Lower lobe of right lung (tissue), 2 donors: Measurements from ENCODE around the gene SEZ6L. TPM values are rescaled to one million over a fixed set of nuclear protein-coding genes. Genes with fewer than 3 reads are reported as not detected.

Experiments used
- ATAC-seq, 2 donors: fragments of 200-7000 bp; cut with Tn5 transposase; one replicate each; pipeline ENCODE4 v1.9.1; 2020 to 2022; ENCODE audit warnings: mild to moderate bottlenecking in 2 of 2, moderate library complexity in 2 of 2
- DNase-seq: peaks from one replicate; pipeline ENCODE4 v3.0.0-alpha.2; 2020
- H3K27ac ChIP-seq: fragments of 200-600 bp; one replicate; pipeline ENCODE4 v1.8.0; 2022
- H3K27me3 ChIP-seq: fragments of 200-600 bp; one replicate; pipeline ENCODE4 v1.8.0; 2022; ENCODE audit warnings: low read depth
- H3K36me3 ChIP-seq: fragments of 200-600 bp; one replicate; pipeline ENCODE4 v1.8.0; 2022; ENCODE audit warnings: mild to moderate bottlenecking
- H3K4me1 ChIP-seq: fragments of 200-600 bp; one replicate; pipeline ENCODE4 v1.8.0; 2022
- H3K4me3 ChIP-seq: fragments of 200-600 bp; one replicate; pipeline ENCODE4 v1.8.0; 2022; ENCODE audit warnings: mild to moderate bottlenecking
- H3K9me3 ChIP-seq: fragments of 200-600 bp; one replicate; pipeline ENCODE4 v1.8.0; 2022
- intact Hi-C: fragments of 100-400 bp; cut with DNase I; formaldehyde crosslinking; loops from one replicate; pipeline ENCODE4 v1.11.0; 2022
- total RNA-seq: library from RNA; stranded (reverse); fragmentation: NEBNext Ultra II Directional; extraction: Animal tissue kit (Norgen Biotek cat#: 25700); gene quantifications from one replicate; pipeline ENCODE4 v1.2.1, GENCODE V29; 2021
- TF ChIP-seq, protein P1 (sequence below): fragments of 200-600 bp; IDR thresholded peaks from one replicate; pipeline ENCODE4 v1.8.0; 2022; ENCODE audit warnings: antibody characterized with exemption, mild to moderate bottlenecking
- donor health status: DM: no; HTN: yes; CAD: no; lungs with severe emphysema.

SEZ6L gene
- total RNA-seq, 1 donor from 2014 or later, result 0.24 TPM

GRCh38 chr22:26238596-26238995 is 69.3 kb downstream of the SEZ6L start:
- Histone ChIP-seq H3K27ac (no peak overlapping the region), H3K4me3 (no peak overlapping the region), H3K4me1 (no peaks in the 10 kb centered on the region), H3K36me3 (no peaks in the 10 kb centered on the region), H3K9me3 (no peaks in the 10 kb centered on the region), H3K27me3 (peaks cover 26% of the 10 kb centered on the region)
- ATAC-seq (no peak), DNase-seq (no peak)
- TF ChIP-seq, protein P1, sequence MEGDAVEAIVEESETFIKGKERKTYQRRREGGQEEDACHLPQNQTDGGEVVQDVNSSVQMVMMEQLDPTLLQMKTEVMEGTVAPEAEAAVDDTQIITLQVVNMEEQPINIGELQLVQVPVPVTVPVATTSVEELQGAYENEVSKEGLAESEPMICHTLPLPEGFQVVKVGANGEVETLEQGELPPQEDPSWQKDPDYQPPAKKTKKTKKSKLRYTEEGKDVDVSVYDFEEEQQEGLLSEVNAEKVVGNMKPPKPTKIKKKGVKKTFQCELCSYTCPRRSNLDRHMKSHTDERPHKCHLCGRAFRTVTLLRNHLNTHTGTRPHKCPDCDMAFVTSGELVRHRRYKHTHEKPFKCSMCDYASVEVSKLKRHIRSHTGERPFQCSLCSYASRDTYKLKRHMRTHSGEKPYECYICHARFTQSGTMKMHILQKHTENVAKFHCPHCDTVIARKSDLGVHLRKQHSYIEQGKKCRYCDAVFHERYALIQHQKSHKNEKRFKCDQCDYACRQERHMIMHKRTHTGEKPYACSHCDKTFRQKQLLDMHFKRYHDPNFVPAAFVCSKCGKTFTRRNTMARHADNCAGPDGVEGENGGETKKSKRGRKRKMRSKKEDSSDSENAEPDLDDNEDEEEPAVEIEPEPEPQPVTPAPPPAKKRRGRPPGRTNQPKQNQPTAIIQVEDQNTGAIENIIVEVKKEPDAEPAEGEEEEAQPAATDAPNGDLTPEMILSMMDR, result no peak
- intact Hi-C loops, result no loop called here

DNA sequence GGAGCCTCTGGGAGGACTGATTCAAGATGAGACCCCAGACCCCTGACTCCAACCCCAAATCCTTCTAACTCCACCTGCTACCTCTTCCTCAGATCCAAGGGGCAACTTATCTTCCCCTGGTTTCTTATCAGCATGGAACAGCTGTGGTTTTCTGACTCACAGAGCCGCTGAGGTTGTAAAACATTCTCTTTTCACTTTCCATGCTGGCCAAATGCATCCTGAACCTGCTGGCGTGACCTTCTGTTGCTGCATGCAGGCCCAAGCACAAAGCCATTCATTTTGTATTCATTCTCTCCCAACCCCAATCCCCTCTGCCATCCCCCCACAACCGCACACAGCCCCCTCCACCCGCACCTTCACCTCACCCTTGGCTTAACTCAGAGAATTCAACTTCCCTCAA is 70.3 kb downstream of the SEZ6L start:
- intact Hi-C loops, result no loop called here
- DNase-seq (no peak), ATAC-seq (no peak)
- Histone ChIP-seq H3K27ac (no peak overlapping the region), H3K4me3 (no peak overlapping the region), H3K9me3 (no peaks in the 10 kb centered on the region), H3K36me3 (no peaks in the 10 kb centered on the region), H3K4me1 (no peaks in the 10 kb centered on the region), H3K27me3 (peaks cover 29% of the 10 kb centered on the region)
- TF ChIP-seq, protein P1, result no peak

DNA sequence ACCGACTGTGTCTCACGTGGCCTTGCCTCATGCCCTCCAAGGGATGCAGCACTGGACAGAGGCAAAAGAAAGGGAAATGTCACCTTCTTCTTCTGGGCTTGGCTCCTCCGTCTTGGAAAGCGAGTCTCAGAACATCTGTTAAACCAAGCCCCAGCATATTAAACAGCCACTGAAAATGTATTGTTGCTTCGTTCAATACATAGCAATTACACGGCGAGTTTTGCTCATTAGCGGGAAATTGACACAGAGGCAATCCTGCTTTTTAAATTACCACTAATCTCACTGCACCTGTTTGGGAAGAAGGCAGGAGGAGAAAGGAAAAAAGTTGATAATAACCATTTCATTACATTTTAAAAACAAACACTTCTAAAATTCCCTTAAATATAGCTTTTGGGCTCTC is 72.1 kb downstream of the SEZ6L start:
- TF ChIP-seq, protein P1, result no peak
- Histone ChIP-seq H3K4me3 (no peak overlapping the region), H3K36me3 (no peaks in the 10 kb centered on the region), H3K4me1 (no peaks in the 10 kb centered on the region), H3K27me3 (peaks cover 38% of the 10 kb centered on the region), H3K27ac (no peak overlapping the region), H3K9me3 (no peaks in the 10 kb centered on the region)
- DNase-seq (no peak), ATAC-seq (no peak)
- intact Hi-C loops, result no loop called here

GRCh38 chr22:26245001-26245400 is 75.7 kb downstream of the SEZ6L start:
- Histone ChIP-seq H3K36me3 (no peaks in the 10 kb centered on the region), H3K4me1 (no peaks in the 10 kb centered on the region), H3K27ac (no peak overlapping the region), H3K9me3 (no peaks in the 10 kb centered on the region), H3K4me3 (no peak overlapping the region), H3K27me3 (peaks cover 16% of the 10 kb centered on the region)
- ATAC-seq (no peak), DNase-seq (no peak)
- intact Hi-C loops, result no loop called here
- TF ChIP-seq, protein P1, result no peak

DNA sequence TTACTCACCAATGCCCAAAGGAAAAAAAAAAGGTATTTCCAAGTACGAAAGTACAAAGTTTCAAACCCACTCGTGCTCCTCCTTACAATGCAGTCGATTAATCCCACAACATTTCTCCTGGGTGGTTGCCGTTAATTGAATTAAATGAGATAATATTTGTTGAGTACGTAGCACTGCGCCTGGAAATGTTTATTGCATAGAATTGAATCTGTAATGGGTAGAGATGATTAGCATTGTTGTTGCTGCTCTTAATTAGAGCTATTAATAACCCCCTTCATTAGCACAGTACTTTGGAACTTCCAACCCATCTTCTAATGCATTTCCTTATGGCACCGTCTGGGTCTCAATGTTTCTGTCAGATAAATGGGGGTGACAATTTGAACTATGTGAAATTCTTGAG is 77.3 kb downstream of the SEZ6L start:
- Histone ChIP-seq H3K4me1 (no peaks in the 10 kb centered on the region), H3K36me3 (no peaks in the 10 kb centered on the region), H3K4me3 (no peak overlapping the region), H3K27ac (no peak overlapping the region), H3K27me3 (peaks cover 15% of the 10 kb centered on the region), H3K9me3 (peaks cover 5% of the 10 kb centered on the region)
- no peak for ATAC-seq
- TF ChIP-seq, protein P1, result no peak
- intact Hi-C loops, result no loop called here
- DNase-seq, result no peak

DNA sequence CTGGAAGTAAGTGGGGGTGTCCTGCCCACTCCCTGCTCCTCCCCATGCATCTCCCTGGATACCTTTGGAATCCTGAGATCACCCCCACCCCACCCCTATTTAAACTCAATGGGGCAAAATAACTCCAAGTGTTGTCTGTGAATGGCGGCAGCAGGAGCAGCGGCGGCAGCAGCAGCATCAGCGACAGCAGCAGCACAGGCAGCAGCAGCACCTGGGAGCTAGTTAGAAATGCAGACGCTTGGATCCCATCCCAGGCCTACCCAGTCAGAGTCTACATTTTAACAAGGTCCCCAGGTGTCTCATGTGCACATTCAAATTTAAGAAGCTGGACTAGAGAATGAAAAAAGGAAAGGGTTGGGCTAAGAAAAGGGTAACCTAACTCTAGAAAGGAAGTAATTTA is 82.6 kb downstream of the SEZ6L start:
- no peak overlapping the region for H3K27ac ChIP-seq
- H3K4me3 ChIP-seq, result no peak overlapping the region
- ATAC-seq, result no peak
- peaks cover 28% of the 10 kb centered on the region for H3K27me3 ChIP-seq
- H3K9me3 ChIP-seq, result peaks cover 5% of the 10 kb centered on the region
- DNase-seq, result no peak
- TF ChIP-seq, protein P1, result no peak
- H3K4me1 ChIP-seq, result no peaks in the 10 kb centered on the region
- H3K36me3 ChIP-seq, result no peaks in the 10 kb centered on the region
- intact Hi-C loops, result no loop called here
